Endothelial cell of umbilical vein (primary cell): ENCODE measurements around the gene ZFR2. TPM values are rescaled to one million over a fixed set of nuclear protein-coding genes. Genes with fewer than 3 reads are reported as not detected.

Experiments
- BruUV-seq: library from RNA; stranded (reverse); fragments of 400-500 nt; replicated peaks from 2 replicates; lab custom pipeline; 2021; lab: Mats Ljungman, UMichigan
- CTCF ChIA-PET: fragments of 300-600, 350-600 bp; sonication (Branson Sonifier 250); formaldehyde crosslinking; loops from one replicate; lab custom pipeline; 2021; ENCODE audit warnings: antibody characterized with exemption, inconsistent platforms; lab: Charles Lee
- POLR2A ChIA-PET: fragments of 300-600, 350-600 bp; sonication (Branson Sonifier 250); formaldehyde crosslinking; loops from one replicate; lab custom pipeline; 2021; ENCODE audit warnings: antibody characterized with exemption, inconsistent platforms; lab: Charles Lee
- DNase-seq: peaks from one replicate; pipeline ENCODE4 v3.0.0-alpha.2; 2011; ENCODE audit warnings: low read depth, low spot score
- FAIRE-seq: peaks from 2 replicates; lab custom pipeline; 2011; peaks lifted over from hg19 to GRCh38; lab: Jason Lieb, UNC
- H2AFZ ChIP-seq: 2 replicates; pipeline ENCODE4 v1.6.0; 2012; ENCODE audit warnings: low read depth, low read length, control low read depth, inconsistent platforms
- H3K27ac ChIP-seq: 2 replicates; pipeline ENCODE4 v1.5.1; 2011; ENCODE audit warnings: low read depth, mild to moderate bottlenecking, control low read depth, low read length, moderate library complexity; ENCODE audit not compliant: insufficient read depth
- H3K27me3 ChIP-seq, 2 experiments: 2 replicates each; pipeline versions ENCODE4 v1.6.0 to v1.6.1; 2011; ENCODE audit warnings: low read length in 2 of 2, mixed read lengths in 1 of 2; ENCODE audit not compliant: control insufficient read depth in 2 of 2, insufficient read depth in 2 of 2
- H3K36me3 ChIP-seq, 2 experiments: 2 replicates in 1 of 2; 3 replicates in 1 of 2; pipeline ENCODE4 v1.5.1; 2011; ENCODE audit warnings: low read length in 2 of 2, mild to moderate bottlenecking in 1 of 2, moderate library complexity in 1 of 2; ENCODE audit not compliant: control insufficient read depth in 2 of 2, insufficient read depth in 2 of 2; ENCODE audit errors: extremely low read depth in 1 of 2
- H3K4me1 ChIP-seq: 3 replicates; pipeline ENCODE4 v1.5.1; 2011; ENCODE audit warnings: mild to moderate bottlenecking, low read length; ENCODE audit not compliant: control insufficient read depth, insufficient read depth; ENCODE audit errors: extremely low read depth
- H3K4me2 ChIP-seq: 2 replicates; pipeline ENCODE4 v1.6.1; 2011; ENCODE audit warnings: low read length, control low read depth, mixed read lengths; ENCODE audit not compliant: insufficient read depth
- H3K4me3 ChIP-seq, 3 experiments: fragments of 200-600 bp in 1 of 3; sonication (generic), shearing (Covaris generic) in 1 of 3; replicated peaks in 1 of 3; 2 replicates each; pipeline ENCODE4 v1.5.1; 2011 to 2016; ENCODE audit warnings: control low read depth in 3 of 3, low read length in 3 of 3, mild to moderate bottlenecking in 2 of 3, inconsistent platforms in 1 of 3, low read depth in 1 of 3, moderate library complexity in 1 of 3; ENCODE audit not compliant: insufficient read depth in 1 of 3
- H3K79me2 ChIP-seq: 2 replicates; pipeline ENCODE4 v1.6.0; 2012; ENCODE audit warnings: low read length, inconsistent platforms; ENCODE audit not compliant: control insufficient read depth, insufficient read depth
- H3K9ac ChIP-seq: replicated peaks from 2 replicates; pipeline ENCODE3; 2011; ENCODE audit warnings: low read length, control low read depth; ENCODE audit not compliant: insufficient read depth; ENCODE audit errors: extremely low read depth
- H3K9me1 ChIP-seq: replicated peaks from 3 replicates; pipeline ENCODE4 v1.6.0; 2011; ENCODE audit warnings: mild to moderate bottlenecking, low read length; ENCODE audit not compliant: control insufficient read depth, insufficient read depth; ENCODE audit errors: extremely low read depth
- H3K9me3 ChIP-seq: replicated peaks from 2 replicates; pipeline ENCODE4 v1.5.1; 2012; ENCODE audit warnings: low read length, inconsistent platforms; ENCODE audit not compliant: control insufficient read depth, insufficient read depth
- H4K20me1 ChIP-seq: replicated peaks from 2 replicates; pipeline ENCODE3; 2011; ENCODE audit warnings: mild to moderate bottlenecking, low read length; ENCODE audit not compliant: control insufficient read depth, insufficient read depth; ENCODE audit errors: extremely low read depth
- CTCF ChIP-seq, 2 donors: IDR thresholded peaks; 1 replicate in 1 of 2; 2 replicates in 1 of 2; pipeline ENCODE4 v1.5.1; 2011; ENCODE audit warnings: low read length in 2 of 2, mild to moderate bottlenecking in 2 of 2, moderate library complexity in 2 of 2, control low read depth in 1 of 2, inconsistent platforms in 1 of 2, low read depth in 1 of 2; ENCODE audit not compliant: insufficient read depth in 1 of 2; ENCODE audit errors: extremely low read depth in 1 of 2
- EZH2 ChIP-seq: IDR thresholded peaks from 2 replicates; pipeline ENCODE4 v1.6.1; 2012; ENCODE audit warnings: borderline replicate concordance, low read depth, mild to moderate bottlenecking, moderate library complexity, low read length, inconsistent platforms; ENCODE audit not compliant: severe bottlenecking
- FOS ChIP-seq: IDR thresholded peaks from 2 replicates; pipeline ENCODE4 v1.6.1; 2011; ENCODE audit warnings: mild to moderate bottlenecking, low read length, moderate library complexity, borderline replicate concordance; ENCODE audit not compliant: insufficient read depth
- GATA2 ChIP-seq: IDR thresholded peaks from 2 replicates; pipeline ENCODE4 v1.7.0; 2011; ENCODE audit warnings: low read depth, mild to moderate bottlenecking, moderate library complexity, mixed read lengths, low read length; ENCODE audit not compliant: insufficient read length, insufficient read depth
- JUN ChIP-seq: IDR thresholded peaks from 2 replicates; pipeline ENCODE4 v1.6.1; 2011; ENCODE audit warnings: borderline replicate concordance, low read depth; ENCODE audit not compliant: insufficient read length, insufficient read depth
- MYC ChIP-seq: IDR thresholded peaks from one replicate; pipeline ENCODE4 v1.6.1; 2011; ENCODE audit warnings: mild to moderate bottlenecking, low read depth, low read length
- POLR2A ChIP-seq: IDR thresholded peaks from 2 replicates; pipeline ENCODE4 v1.6.1; 2012; ENCODE audit warnings: low read depth, mild to moderate bottlenecking, control low read depth, low read length
- POLR2AphosphoS5 ChIP-seq: IDR thresholded peaks from 2 replicates; pipeline ENCODE4 v1.6.1; 2012; ENCODE audit warnings: low read depth, mild to moderate bottlenecking, control low read depth, low read length, moderate library complexity; ENCODE audit not compliant: insufficient read depth
- dilution Hi-C: fragments of 300-500 bp; cut with MboI; formaldehyde crosslinking; loops from one replicate; pipeline ENCODE4 v1.15.0; 2019; ENCODE audit warnings: low sequenced_read_pairs; ENCODE audit not compliant: extremely low pct_ligation_motif_present
- intact Hi-C: fragments of 100-400 bp; cut with micrococcal nuclease; formaldehyde crosslinking; loops from one replicate; pipeline ENCODE4 v1.10.0; 2022
- polyA plus RNA-seq, 4 experiments: library from polyadenylated mRNA; depleted of rRNA in 3 of 4; stranded (reverse) in 3 of 4; unstranded in 1 of 4; fragments of >200 nt; gene quantifications; 2 replicates each; pipeline versions ENCODE4 v1.2.1 to v1.2.3, GENCODE V29; 2011 to 2012; ENCODE audit warnings: missing spikeins in 1 of 4
- total RNA-seq: library from RNA; stranded (reverse); gene quantifications from 2 replicates; pipeline ENCODE4 v1.2.3, GENCODE V29; 2021
- TF ChIP-seq, protein P1 (sequence below): IDR thresholded peaks from 2 replicates; pipeline ENCODE4 v1.6.1; 2011; ENCODE audit not compliant: insufficient read depth, insufficient read length

The ZFR2 gene
- total and polyA plus RNA-seq, 2 donors (not counting 3 experiments of a cell fraction or from before 2014, with no cell fraction given), result not detected

DNA sequence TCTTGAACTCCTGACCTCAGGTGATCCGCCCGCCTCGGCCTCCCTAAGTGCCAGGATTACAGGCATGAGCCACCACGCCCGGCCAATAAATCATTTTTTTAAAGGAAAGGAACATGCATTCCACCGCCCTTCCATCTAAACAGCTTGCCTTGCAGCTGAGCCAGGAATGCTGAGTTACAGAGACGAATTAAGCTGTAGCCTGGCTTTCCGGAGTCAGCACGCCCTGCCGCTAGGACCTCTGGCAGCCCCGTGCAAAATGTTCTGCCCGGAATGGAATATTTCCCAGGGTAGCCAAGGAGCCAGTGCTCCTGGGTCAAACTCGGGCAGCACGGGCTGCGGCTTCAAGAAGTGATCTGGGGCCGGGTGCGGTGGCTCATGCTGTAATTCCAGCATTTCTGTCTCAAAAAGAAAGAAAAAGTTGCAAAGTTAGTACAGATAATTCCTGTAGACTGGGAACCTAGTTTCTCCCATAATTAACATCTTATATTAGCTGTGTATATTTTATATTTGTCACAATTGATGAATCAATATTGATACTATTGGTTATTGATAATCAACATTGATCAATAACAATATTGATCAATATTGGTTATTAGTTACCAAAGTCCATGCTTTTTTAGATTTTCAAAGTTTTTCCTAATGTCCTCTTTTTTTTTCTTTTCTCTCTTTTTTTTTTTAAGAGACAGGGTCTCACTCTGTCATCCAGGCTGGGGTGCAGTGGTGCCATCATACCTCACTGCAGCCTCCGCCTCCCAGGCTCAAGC lies 30.9 kb upstream of the ZFR2 start:
- intact Hi-C loops, result no loop called here
- H3K4me3 ChIP-seq, result no peak overlapping the region
- H3K9me3 ChIP-seq, result no peaks in the 10 kb centered on the region
- H3K27ac ChIP-seq, result no peak overlapping the region
- H3K9me1 ChIP-seq, result no peaks in the 10 kb centered on the region
- TF ChIP-seq, protein P1, sequence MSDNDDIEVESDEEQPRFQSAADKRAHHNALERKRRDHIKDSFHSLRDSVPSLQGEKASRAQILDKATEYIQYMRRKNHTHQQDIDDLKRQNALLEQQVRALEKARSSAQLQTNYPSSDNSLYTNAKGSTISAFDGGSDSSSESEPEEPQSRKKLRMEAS, result no peak
- no peak for TF ChIP-seq CTCF (IDR thresholded peaks at IDR 0.05; ENCODE audit: extremely low read depth in 1 of 2, insufficient read depth in 1 of 2, low read depth in 1 of 2, low read length in 2 of 2)
- TF ChIP-seq POLR2AphosphoS5, result no peak
- TF ChIP-seq EZH2, result no peak
- no peak for TF ChIP-seq MYC
- TF ChIP-seq FOS, result no peak
- no peak for TF ChIP-seq JUN
- no peak for TF ChIP-seq POLR2A
- no peak for TF ChIP-seq GATA2
- H3K27me3 ChIP-seq, result peaks cover 0 to 1% of the 10 kb centered on the region in 2 experiments
- H3K79me2 ChIP-seq, result no peaks in the 10 kb centered on the region
- no peak overlapping the region for H3K4me2 ChIP-seq
- no peak for DNase-seq
- POLR2A ChIA-PET, result no interaction called here
- FAIRE-seq, result no peak
- no TSS peak for BruUV-seq
- no peaks in the 10 kb centered on the region for H4K20me1 ChIP-seq
- H3K9ac ChIP-seq, result no peak overlapping the region
- H3K36me3 ChIP-seq, result no peaks in the 10 kb centered on the region
- no peak overlapping the region for H2AFZ ChIP-seq
- H3K4me1 ChIP-seq, result no peaks in the 10 kb centered on the region
- dilution Hi-C loops, result no loop called here
- CTCF ChIA-PET, result no interaction called here
